Activated B cell treated with CpG ODN at 0.5 μM for 24 hours (primary cell): ENCODE data around the gene PIEZO2. TPM values are rescaled to one million over a fixed set of nuclear protein-coding genes. Genes with fewer than 3 reads are reported as not detected.

Experiments
- ATAC-seq: fragments of 200-7000 bp; cut with Tn5 transposase; one replicate; pipeline ENCODE4 v1.10.0; 2021; ENCODE audit warnings: low read depth, mild to moderate bottlenecking, moderate library complexity
- CTCF ChIA-PET: fragments of 350-600 bp; sonication (Branson Sonifier 250); formaldehyde crosslinking; loops from one replicate; lab custom pipeline; 2021; ENCODE audit warnings: antibody characterized with exemption; lab: Charles Lee
- POLR2A ChIA-PET: fragments of 350-600 bp; sonication (Branson Sonifier 250); formaldehyde crosslinking; loops from one replicate; lab custom pipeline; 2021; ENCODE audit warnings: antibody characterized with exemption; lab: Charles Lee
- DNase-seq: peaks from one replicate; pipeline ENCODE4 v3.0.0; 2022
- H3K27ac Mint-ChIP-seq: one replicate; pipeline ENCODE4 v1.8.0; 2020; ENCODE audit warnings: mixed read lengths
- H3K27me3 Mint-ChIP-seq: one replicate; pipeline ENCODE4 v1.8.0; 2021; ENCODE audit warnings: mixed read lengths
- H3K36me3 Mint-ChIP-seq: one replicate; pipeline ENCODE4 v1.8.0; 2021; ENCODE audit warnings: low read depth, mixed read lengths
- H3K4me1 Mint-ChIP-seq: one replicate; pipeline ENCODE4 v1.8.0; 2021; ENCODE audit warnings: mixed read lengths
- H3K4me3 Mint-ChIP-seq: one replicate; pipeline ENCODE4 v1.8.0; 2020; ENCODE audit warnings: mild to moderate bottlenecking, mixed read lengths
- H3K9me3 Mint-ChIP-seq: one replicate; pipeline ENCODE4 v1.8.0; 2020; ENCODE audit warnings: mixed read lengths
- CTCF ChIP-seq: fragments of 200-600 bp; IDR thresholded peaks from one replicate; pipeline ENCODE4 v1.8.0; 2022; ENCODE audit warnings: antibody characterized with exemption, mild to moderate bottlenecking
- intact Hi-C: fragments of 100-400 bp; cut with micrococcal nuclease; formaldehyde crosslinking; loops from one replicate; pipeline ENCODE4 v1.15.1; 2024
- total RNA-seq: library from RNA; stranded (reverse); gene quantifications from 2 replicates; pipeline ENCODE4 v1.2.3, GENCODE V29; 2022

The PIEZO2 gene
- total RNA-seq, 1 donor from 2014 or later = not detected

GRCh38 chr18:10736984-10737383 lies 412.4 kb downstream of the PIEZO2 start:
- Mint-ChIP-seq H3K36me3 (no peaks in the 10 kb centered on the region), H3K27ac (no peak overlapping the region), H3K4me3 (no peak overlapping the region), H3K4me1 (no peaks in the 10 kb centered on the region), H3K9me3 (no peaks in the 10 kb centered on the region), H3K27me3 (peaks cover 2% of the 10 kb centered on the region)
- DNase-seq (no peak), ATAC-seq (no peak)
- intact Hi-C loops = no loop called here
- TF ChIP-seq CTCF = no peak
- ChIA-PET POLR2A (no interaction called here), CTCF (no interaction called here)

- no peak for TF ChIP-seq CTCF
- Mint-ChIP-seq H3K4me3 (no peak overlapping the region), H3K36me3 (no peaks in the 10 kb centered on the region), H3K27me3 (no peaks in the 10 kb centered on the region), H3K9me3 (no peaks in the 10 kb centered on the region), H3K4me1 (no peaks in the 10 kb centered on the region), H3K27ac (no peak overlapping the region)
- DNase-seq = no peak
- CTCF ChIA-PET = no interaction called here
- intact Hi-C loops = no loop called here
- POLR2A ChIA-PET = no interaction called here
- no peak for ATAC-seq
Measured at GRCh38 chr18:10732990-10733389, 416.4 kb downstream of the PIEZO2 start.

GRCh38 chr18:10727477-10727876 lies 421.9 kb downstream of the PIEZO2 start:
- no peak for ATAC-seq
- no peaks in the 10 kb centered on the region for H3K36me3 Mint-ChIP-seq
- H3K4me3 Mint-ChIP-seq = no peak overlapping the region
- no peak for DNase-seq
- CTCF ChIA-PET = no interaction called here
- POLR2A ChIA-PET = no interaction called here
- intact Hi-C loops = no loop called here
- H3K27ac Mint-ChIP-seq = no peak overlapping the region
- no peaks in the 10 kb centered on the region for H3K9me3 Mint-ChIP-seq
- H3K27me3 Mint-ChIP-seq = peaks cover 15% of the 10 kb centered on the region
- H3K4me1 Mint-ChIP-seq = no peaks in the 10 kb centered on the region
- no peak for TF ChIP-seq CTCF

GRCh38 chr18:10726198-10727068 lies 422.9 kb downstream of the PIEZO2 start:
- ChIA-PET CTCF (no interaction called here), POLR2A (no interaction called here)
- H3K4me3 Mint-ChIP-seq = no peak overlapping the region
- DNase-seq = no peak
- H3K36me3 Mint-ChIP-seq = no peaks in the 10 kb centered on the region
- no peak overlapping the region for H3K27ac Mint-ChIP-seq
- no peak for TF ChIP-seq CTCF
- ATAC-seq = no peak
- H3K9me3 Mint-ChIP-seq = no peaks in the 10 kb centered on the region
- H3K4me1 Mint-ChIP-seq = no peaks in the 10 kb centered on the region
- H3K27me3 Mint-ChIP-seq = peaks cover 16% of the 10 kb centered on the region
- intact Hi-C loops = no loop called here

- H3K36me3 Mint-ChIP-seq = no peaks in the 10 kb centered on the region
- POLR2A ChIA-PET = no interaction called here
- H3K4me1 Mint-ChIP-seq = no peaks in the 10 kb centered on the region
- H3K9me3 Mint-ChIP-seq = no peaks in the 10 kb centered on the region
- CTCF ChIA-PET = no interaction called here
- no peak overlapping the region for H3K4me3 Mint-ChIP-seq
- H3K27me3 Mint-ChIP-seq = peaks cover 18% of the 10 kb centered on the region
- no peak overlapping the region for H3K27ac Mint-ChIP-seq
- DNase-seq (no peak), ATAC-seq (no peak)
- intact Hi-C loops = no loop called here
- no peak for TF ChIP-seq CTCF
Measured at GRCh38 chr18:10724666-10725065, 424.7 kb downstream of the PIEZO2 start.
